K562 (cell line): Measurements from ENCODE around the gene TMEM270. TPM values are rescaled to one million over a fixed set of nuclear protein-coding genes. Genes with fewer than 3 reads are reported as not detected.

Experiments
- ATAC-seq: fragments of 200-7000 bp; cut with Tn5 transposase; 3 replicates; pipeline ENCODE4 v1.9.1; 2020; ENCODE audit warnings: moderate library complexity
- BruUV-seq: library from RNA; stranded (reverse); fragments of 400-500 nt; replicated peaks from 2 replicates; lab custom pipeline; 2021; lab: Mats Ljungman, UMichigan
- CTCF ChIA-PET: fragments of 300-600 bp; formaldehyde crosslinking; extraction: SDS; loops from one replicate; lab custom pipeline; 2021; ENCODE audit warnings: low intra/inter-chr PET ratio; lab: Yijun Ruan, JAX
- POLR2A ChIA-PET: fragments of 300-600, 350-650 bp; sonication (Branson Sonifier 250); formaldehyde crosslinking; extraction: SDS; loops from one replicate; lab custom pipeline; 2021; ENCODE audit warnings: antibody characterized with exemption, inconsistent platforms; lab: Yijun Ruan, JAX
- DNase-seq, 4 experiments: peaks; one replicate each; pipeline versions ENCODE4 v3.0.0 to v3.0.0-alpha.2; 2011 to 2018; ENCODE audit warnings: low spot score in 3 of 4, mixed read lengths in 3 of 4; ENCODE audit errors: extremely low read depth in 1 of 4
- FAIRE-seq: peaks from 2 replicates; lab custom pipeline; 2011; peaks lifted over from hg19 to GRCh38; lab: Jason Lieb, UNC
- H2AFZ ChIP-seq: 2 replicates; pipeline ENCODE4 v1.6.0; 2011; ENCODE audit warnings: low read depth, low read length, control low read depth, inconsistent platforms
- H3K27ac ChIP-seq: fragments of 200-600 bp; 3 replicates; pipeline ENCODE4 v1.8.0; 2011; ENCODE audit warnings: low read depth, mild to moderate bottlenecking, control low read depth, inconsistent platforms, low read length, moderate library complexity, mixed read lengths; ENCODE audit errors: extremely low read depth
- H3K27me3 ChIP-seq, 2 experiments: fragments of 300-600 bp in 1 of 2; 2 replicates in 1 of 2; 3 replicates in 1 of 2; pipeline versions ENCODE4 v1.6.0 to v1.8.0; 2011; ENCODE audit warnings: inconsistent platforms in 2 of 2, low read length in 2 of 2, mild to moderate bottlenecking in 1 of 2, mixed read lengths in 1 of 2, moderate library complexity in 1 of 2; ENCODE audit not compliant: control insufficient read depth in 2 of 2, insufficient read depth in 2 of 2
- H3K36me3 ChIP-seq: fragments of 300-600 bp; 3 replicates; pipeline ENCODE4 v1.8.0; 2011; ENCODE audit warnings: mild to moderate bottlenecking, low read length, inconsistent platforms; ENCODE audit not compliant: control insufficient read depth, insufficient read depth
- H3K4me1 ChIP-seq, 2 experiments: fragments of 200-600 bp in 1 of 2; replicated peaks in 1 of 2; 2 replicates in 1 of 2; 3 replicates in 1 of 2; pipeline versions ENCODE4 v1.5.1 to v1.8.0; 2011; ENCODE audit warnings: inconsistent platforms in 2 of 2, low read length in 2 of 2, mild to moderate bottlenecking in 1 of 2, mixed read lengths in 1 of 2, moderate library complexity in 1 of 2; ENCODE audit not compliant: control insufficient read depth in 2 of 2, insufficient read depth in 2 of 2
- H3K4me2 ChIP-seq: 2 replicates; pipeline ENCODE4 v1.6.1; 2011; ENCODE audit warnings: low read length, control low read depth, inconsistent platforms, mixed read lengths; ENCODE audit not compliant: insufficient read depth
- H3K4me3 ChIP-seq: fragments of 200-600 bp; sonication (generic), shearing (Covaris generic); 2 replicates; pipeline ENCODE4 v1.5.1; 2016; ENCODE audit warnings: control low read depth, inconsistent platforms
- H3K79me2 ChIP-seq: fragments of 200-600 bp; 3 replicates; pipeline ENCODE4 v1.8.0; 2011; ENCODE audit warnings: low read length, inconsistent platforms; ENCODE audit not compliant: control insufficient read depth, insufficient read depth
- H3K9ac ChIP-seq, 2 experiments: 2 replicates each; pipeline versions ENCODE4 v1.6.0 to v1.6.1; 2011; ENCODE audit warnings: low read depth in 2 of 2, low read length in 2 of 2, control low read depth in 1 of 2, inconsistent platforms in 1 of 2, mild to moderate bottlenecking in 1 of 2, mixed read lengths in 1 of 2; ENCODE audit not compliant: insufficient read depth in 1 of 2
- H3K9me1 ChIP-seq: one replicate; pipeline ENCODE4 v1.6.0; 2011; ENCODE audit warnings: inconsistent platforms, mild to moderate bottlenecking, low read length, moderate library complexity; ENCODE audit not compliant: control insufficient read depth, insufficient read depth
- H3K9me3 ChIP-seq: replicated peaks from 2 replicates; pipeline ENCODE4 v1.5.1; 2011; ENCODE audit warnings: low read depth, low read length, inconsistent platforms; ENCODE audit not compliant: control insufficient read depth, insufficient read depth
- H4K20me1 ChIP-seq: replicated peaks from 2 replicates; pipeline ENCODE4 v1.6.1; 2011; ENCODE audit warnings: low read length, inconsistent platforms, mixed read lengths; ENCODE audit not compliant: control insufficient read depth, insufficient read depth
- FOXK1 ChIP-seq: sonication (generic); formaldehyde crosslinking; IDR thresholded peaks from 2 replicates; pipeline ENCODE4 v1.8.0; 2022; ENCODE audit warnings: missing genetic modification reagents, mild to moderate bottlenecking, borderline replicate concordance
- SRSF3 ChIP-seq: fragments of 200-400 bp; formaldehyde crosslinking; IDR thresholded peaks from 2 replicates; pipeline ENCODE4 v1.6.1; 2016; ENCODE audit warnings: mild to moderate bottlenecking, low read length, moderate library complexity; ENCODE audit not compliant: insufficient read depth
- STAT6 ChIP-seq: sonication (generic); formaldehyde crosslinking; IDR thresholded peaks from 2 replicates; pipeline ENCODE4 v1.8.1; 2023; ENCODE audit warnings: mild to moderate bottlenecking, missing genetic modification reagents
- TFAM ChIP-seq: fragments of 250-450 bp; sonication (Bioruptor Pico); conservative IDR thresholded peaks from 2 replicates; pipeline ENCODE4 v1.5.0; 2021; ENCODE audit warnings: mild to moderate bottlenecking, moderate library complexity
- ZBTB5 ChIP-seq: fragments of 450-650 bp; IDR thresholded peaks from 2 replicates; pipeline ENCODE4 v1.6.1; 2017; ENCODE audit warnings: antibody characterized with exemption
- ZNF444 ChIP-seq: fragments of 250-450 bp; sonication (Bioruptor Pico); IDR thresholded peaks from 2 replicates; pipeline ENCODE4 v1.4.0; 2020; ENCODE audit warnings: mild to moderate bottlenecking, moderate library complexity
- WGBS: fragments of 100-300 bp; shearing (Covaris generic); methylation state at CpG from one replicate; pipeline ENCODE4 v1.1.6; 2016; ENCODE audit warnings: low coverage, mixed read lengths; ENCODE audit not compliant: insufficient coverage; ENCODE audit errors: missing lambda C conversion rate; 5-methylcytosine and 5-hydroxymethylcytosine counted together
- in situ Hi-C: fragments of 300-500 bp; cut with MboI; formaldehyde crosslinking; loops from 4 replicates; pipeline ENCODE4 v1.15.0; 2018; ENCODE audit warnings: inconsistent platforms, mixed read lengths
- intact Hi-C: fragments of 100-400 bp; cut with micrococcal nuclease; formaldehyde crosslinking; loops from 2 replicates; pipeline ENCODE4 v1.14.2; 2022
- polyA plus RNA-seq, 8 experiments: library from polyadenylated mRNA; depleted of rRNA in 4 of 8; stranded (reverse) in 5 of 8; unstranded in 3 of 8; fragments of >200 nt; fragmentation: Nextera tagmentation in 2 of 8; fragmentation: Illumina TruSeq in 1 of 8; extraction: Ambion mirVana in 2 of 8; extraction: Trizol in 1 of 8; gene quantifications; 2 replicates each; pipeline versions ENCODE4 v1.2.1 to v1.2.3, GENCODE V29; 2011 to 2014; ENCODE audit warnings: inconsistent platforms in 1 of 8, missing spikeins in 1 of 8
- total RNA-seq, 7 experiments: library from RNA; depleted of rRNA in 6 of 7; stranded (reverse); fragments of >200 nt in 6 of 7; fragmentation: Illumina TruSeq in 2 of 7; extraction: Trizol in 2 of 7; gene quantifications; 2 replicates each; pipeline versions ENCODE4 v1.2.1 to v1.2.3, GENCODE V29; 2011 to 2021; ENCODE audit warnings: low replicate concordance in 1 of 7

The TMEM270 gene
- total and polyA plus RNA-seq, 9 of the 15 experiments (the other 6 are each of a cell fraction or from before 2014, with no cell fraction given), result not detected

- no peak overlapping the region for H3K27ac ChIP-seq
- FAIRE-seq (no peak), ATAC-seq (no peak)
- no peak overlapping the region for H3K4me2 ChIP-seq
- BruUV-seq, result no TSS peak
- H2AFZ ChIP-seq, result no peak overlapping the region
- no peaks in the 10 kb centered on the region for H3K9me1 ChIP-seq
- WGBS, result 21% methylated on average over 11 of the region's 12 CpGs
- no peaks in the 10 kb centered on the region for H3K79me2 ChIP-seq
- CTCF ChIA-PET, result no interaction called here
- H3K9me3 ChIP-seq, result no peaks in the 10 kb centered on the region
- TF ChIP-seq TFAM (CRISPR knock-in tag), result no peak
- no peak for TF ChIP-seq SRSF3
- TF ChIP-seq FOXK1 (CRISPR knock-in tag), result no peak
- TF ChIP-seq STAT6 (CRISPR knock-in tag), result no peak
- TF ChIP-seq ZNF444, result no peak
- TF ChIP-seq ZBTB5, result no peak
- TF ChIP-seq, all 486 proteins: peak for 0
- H3K9ac ChIP-seq, result peak overlapping the region in 1 of 2 experiments; percentile 4; a peak in 1 of 4 replicates
- no peak for DNase-seq
- H3K4me1 ChIP-seq, result peaks cover 0 to 4% of the 10 kb centered on the region in 2 experiments; a peak in 1 of 5 replicates
- intact Hi-C loops (no loop called here), in situ Hi-C loops (no loop called here)
- H3K27me3 ChIP-seq, result peaks cover 19 to 60% of the 10 kb centered on the region in 2 experiments
- 0 out of 2 replicates have a peak, but pooled peaks cover 3% of the 10 kb centered on the region for H4K20me1 ChIP-seq
- H3K36me3 ChIP-seq, result no peaks in the 10 kb centered on the region
- no peak overlapping the region for H3K4me3 ChIP-seq
- POLR2A ChIA-PET, result interaction anchor here (0.6 kb wide), 1 partner anchor 22 kb away, joined by 4 read pairs; no protein-coding TSS in a partner anchor
Observed at GRCh38 chr7:73907554-73908122, 46.7 kb downstream of the TMEM270 start.
